Measurements from ENCODE around the gene STK35. TPM values are rescaled to one million over a fixed set of nuclear protein-coding genes. Genes with fewer than 3 reads are reported as not detected.

STK35 gene
- total and polyA plus RNA-seq, 2 experiments from 2014 or later, result 6.9 to 19.7 TPM

DNA sequence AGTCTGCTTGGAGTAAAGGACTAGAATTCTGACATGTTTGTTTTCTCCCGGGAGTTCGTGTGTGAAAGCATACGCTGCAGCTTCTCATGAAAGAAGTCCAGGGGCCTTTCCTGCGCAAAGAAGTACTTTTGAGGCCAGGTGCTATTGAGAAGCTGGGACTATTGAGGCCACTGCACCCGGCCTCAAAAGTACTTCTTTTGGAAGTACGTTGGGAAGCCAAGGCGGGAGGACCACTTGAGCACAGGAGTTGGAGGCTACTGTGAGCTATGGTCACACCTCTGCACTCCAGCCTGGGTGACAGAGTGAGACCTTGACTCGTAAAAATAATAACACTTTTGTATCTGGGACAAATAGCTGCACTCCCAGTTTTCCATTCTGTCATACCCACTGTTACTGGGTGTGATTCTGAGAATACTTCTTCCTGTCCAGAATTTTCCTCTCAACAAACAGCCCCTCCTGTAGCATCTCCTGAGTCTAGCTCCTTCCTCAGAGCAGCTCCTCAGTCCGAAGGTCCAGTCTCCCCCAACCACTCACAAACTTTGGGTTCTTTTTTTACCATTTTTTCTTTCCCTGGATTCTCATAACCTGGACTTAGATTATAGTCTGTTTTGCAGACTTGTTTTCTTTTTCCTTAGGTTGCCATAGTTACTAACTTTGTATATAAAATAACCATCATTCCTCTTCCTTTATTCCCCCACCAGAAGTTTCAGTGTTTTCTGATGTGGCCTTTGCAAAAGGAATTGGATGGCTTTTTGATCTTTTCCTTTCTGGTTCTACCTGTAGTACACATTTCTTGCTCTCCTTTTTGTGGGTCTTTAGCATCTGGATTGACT is 12.7 kb downstream of the STK35 start:
- peak; percentile 16 for DNase-seq
- Histone ChIP-seq H3K9me2 (ENCODE audit: insufficient read depth) (no peaks in the 10 kb centered on the region), H3K79me2 (ENCODE audit: insufficient read depth) (peaks cover 100% of the 10 kb centered on the region), H3K36me3 (ENCODE audit: low read depth) (peaks cover 16% of the 10 kb centered on the region; the same call in 1 of the 2 replicates), H3K27ac (no peak overlapping the region), H3K9ac (no peak overlapping the region), H4K20me1 (ENCODE audit: insufficient read depth) (peaks cover 9% of the 10 kb centered on the region; the same call in 1 of the 2 replicates), H3K4me1 (ENCODE audit: insufficient read depth) (peaks cover 12% of the 10 kb centered on the region), H3K4me3 (no peak overlapping the region), H3K9me3 (ENCODE audit: low read depth) (no peaks in the 10 kb centered on the region), H3F3A (ENCODE audit: insufficient read depth) (peaks cover 15% of the 10 kb centered on the region), H2AFZ (no peak overlapping the region), H3K27me3 (replicated peaks; ENCODE audit: insufficient read depth) (no peaks in the 10 kb centered on the region), H3K4me2 (ENCODE audit: unreplicated experiment) (no peak overlapping the region)
- 81% methylated on average over 9 of the region's 9 CpGs for WGBS, 2 experiments (ENCODE audit: low coverage in 1 of 2, low lambda C conversion rate in 2 of 2, missing lambda C conversion rate in 2 of 2)
- TF ChIP-seq EZH2 (IDR thresholded peaks at IDR 0.05; ENCODE audit: insufficient read depth, poor library complexity, severe bottlenecking) (no peak), EZH2phosphoT487 (IDR thresholded peaks at IDR 0.05; ENCODE audit: insufficient read depth, low read depth) (no peak)
- in situ Hi-C loops (cut with MboI), result no loop called here

DNA sequence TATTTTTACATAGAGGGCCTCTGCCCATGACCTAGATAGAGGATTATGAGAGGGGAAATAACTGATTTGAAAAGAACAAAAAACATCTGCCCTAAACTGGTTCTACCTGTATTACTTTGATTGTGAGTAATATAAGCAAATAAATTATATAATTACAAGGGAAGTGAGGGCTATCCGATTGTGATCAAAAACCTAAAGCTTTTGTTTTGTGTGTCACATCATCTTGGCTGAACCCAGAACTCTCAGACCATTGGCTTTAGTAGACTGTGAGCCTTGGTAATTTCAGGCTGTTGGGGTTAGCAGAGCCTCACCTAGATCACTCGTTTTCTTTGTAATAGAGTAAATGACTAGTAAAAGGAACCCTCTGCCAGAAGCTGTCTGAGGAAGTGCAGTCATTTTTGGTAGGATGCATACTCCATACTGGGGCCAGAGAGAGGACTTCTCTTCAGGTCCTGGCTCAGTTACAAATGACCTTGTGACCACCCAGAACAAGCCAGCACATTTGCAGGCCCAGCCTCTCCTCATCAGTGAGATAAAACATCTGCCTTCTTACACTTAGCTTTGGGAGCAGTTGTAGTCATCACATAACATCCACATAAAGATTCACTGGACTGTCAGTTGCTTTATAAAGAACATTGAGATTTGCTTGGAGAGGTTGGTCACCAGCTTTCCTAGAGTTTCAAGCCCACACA is 13.5 kb downstream of the STK35 start:
- Histone ChIP-seq H3K4me2 (ENCODE audit: unreplicated experiment) (no peak overlapping the region), H3K9me3 (ENCODE audit: low read depth) (no peaks in the 10 kb centered on the region), H2AFZ (no peak overlapping the region), H3K9ac (no peak overlapping the region), H3K4me1 (ENCODE audit: insufficient read depth) (peaks cover 4% of the 10 kb centered on the region), H3K4me3 (no peak overlapping the region), H3K79me2 (ENCODE audit: insufficient read depth) (peaks cover 100% of the 10 kb centered on the region), H3K36me3 (ENCODE audit: low read depth) (peaks cover 16% of the 10 kb centered on the region; the same call in 1 of the 2 replicates), H3K9me2 (ENCODE audit: insufficient read depth) (no peaks in the 10 kb centered on the region), H3K27ac (no peak overlapping the region), H4K20me1 (ENCODE audit: insufficient read depth) (peaks cover 8% of the 10 kb centered on the region; the same call in 1 of the 2 replicates), H3F3A (ENCODE audit: insufficient read depth) (peaks cover 7% of the 10 kb centered on the region), H3K27me3 (replicated peaks; ENCODE audit: insufficient read depth) (no peaks in the 10 kb centered on the region)
- WGBS, 2 experiments (ENCODE audit: low coverage in 1 of 2, low lambda C conversion rate in 2 of 2, missing lambda C conversion rate in 2 of 2), result 70 to 71% methylated on average over 2 of the region's 2 CpGs
- in situ Hi-C loops (cut with MboI), result no loop called here
- TF ChIP-seq EZH2 (IDR thresholded peaks at IDR 0.05; ENCODE audit: insufficient read depth, poor library complexity, severe bottlenecking), result no peak
- no peak for TF ChIP-seq EZH2phosphoT487 (IDR thresholded peaks at IDR 0.05; ENCODE audit: insufficient read depth, low read depth)
- peak; percentile 9 for DNase-seq

DNA sequence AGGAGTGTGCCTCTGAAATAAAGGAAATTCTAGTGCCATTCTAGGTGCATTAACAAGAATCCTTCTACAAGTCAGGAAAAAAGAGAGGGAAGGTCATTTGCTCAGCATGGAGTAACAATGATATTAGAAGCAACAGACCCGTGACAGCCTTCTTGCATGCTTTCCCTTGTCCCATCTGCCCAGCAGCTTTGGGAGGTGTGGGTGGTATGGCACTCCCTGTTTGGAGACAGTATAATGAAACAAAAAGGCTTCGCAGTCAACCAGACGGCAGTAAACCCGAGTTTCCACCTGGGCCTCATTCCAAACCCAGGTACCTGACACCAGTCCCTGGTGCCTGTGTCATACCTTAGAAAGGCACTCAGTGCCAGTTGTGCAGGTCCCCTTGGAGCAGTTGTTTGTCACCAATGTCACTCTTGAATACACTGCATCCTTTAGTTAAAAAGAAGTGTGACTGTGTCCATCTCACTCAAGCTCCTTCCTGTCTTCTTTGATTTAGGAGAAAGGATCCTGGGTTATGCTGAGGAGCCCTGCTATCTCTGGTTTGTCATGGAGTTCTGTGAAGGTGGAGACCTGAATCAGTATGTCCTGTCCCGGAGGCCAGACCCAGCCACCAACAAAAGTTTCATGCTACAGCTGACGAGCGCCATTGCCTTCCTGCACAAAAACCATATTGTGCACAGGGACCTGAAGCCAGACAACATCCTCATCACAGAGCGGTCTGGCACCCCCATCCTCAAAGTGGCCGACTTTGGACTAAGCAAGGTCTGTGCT is 14.7 kb downstream of the STK35 start:
- Histone ChIP-seq H3K36me3 (ENCODE audit: low read depth) (peaks cover 16% of the 10 kb centered on the region; the same call in 1 of the 2 replicates), H3K27me3 (replicated peaks; ENCODE audit: insufficient read depth) (no peaks in the 10 kb centered on the region), H3K9me2 (ENCODE audit: insufficient read depth) (no peaks in the 10 kb centered on the region), H4K20me1 (ENCODE audit: insufficient read depth) (0 out of 2 replicates have a peak, but pooled peaks cover 2% of the 10 kb centered on the region), H3K4me3 (no peak overlapping the region), H3K9me3 (ENCODE audit: low read depth) (no peaks in the 10 kb centered on the region), H3K27ac (no peak overlapping the region), H3F3A (ENCODE audit: insufficient read depth) (no peaks in the 10 kb centered on the region; the same call in 1 of the 2 replicates), H3K4me1 (ENCODE audit: insufficient read depth) (no peaks in the 10 kb centered on the region), H3K9ac (no peak overlapping the region), H3K79me2 (ENCODE audit: insufficient read depth) (peaks cover 100% of the 10 kb centered on the region), H2AFZ (no peak overlapping the region), H3K4me2 (ENCODE audit: unreplicated experiment) (no peak overlapping the region)
- DNase-seq, result no peak
- TF ChIP-seq EZH2phosphoT487 (IDR thresholded peaks at IDR 0.05; ENCODE audit: insufficient read depth, low read depth) (no peak), EZH2 (IDR thresholded peaks at IDR 0.05; ENCODE audit: insufficient read depth, poor library complexity, severe bottlenecking) (no peak)
- in situ Hi-C loops (cut with MboI), result no loop called here
- WGBS, 2 experiments (ENCODE audit: low coverage in 1 of 2, low lambda C conversion rate in 2 of 2, missing lambda C conversion rate in 2 of 2), result 79 to 88% methylated on average over 9 of the region's 9 CpGs

DNA sequence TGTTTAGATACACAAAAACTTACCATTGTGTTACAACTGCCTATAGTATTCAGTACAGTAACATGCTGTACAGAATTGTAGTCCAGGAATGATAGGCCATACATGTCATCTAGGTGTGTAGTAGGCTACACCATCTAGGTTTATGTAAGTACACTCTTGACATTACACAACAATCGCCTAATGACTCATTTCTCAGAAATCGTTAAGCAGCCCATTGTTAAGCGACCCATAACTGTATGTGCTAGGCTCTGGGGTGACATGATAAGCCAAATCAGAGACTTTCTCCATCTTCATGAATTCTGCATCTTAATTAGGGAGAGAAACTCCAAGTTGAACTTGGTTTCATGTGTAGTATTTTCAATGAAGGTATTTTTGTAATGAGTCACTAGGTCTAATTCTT is 17.2 kb downstream of the STK35 start:
- Histone ChIP-seq H3K27ac (no peak overlapping the region), H3K79me2 (ENCODE audit: insufficient read depth) (peaks cover 100% of the 10 kb centered on the region), H3K4me1 (ENCODE audit: insufficient read depth) (peaks cover 15% of the 10 kb centered on the region), H3K9me2 (ENCODE audit: insufficient read depth) (no peaks in the 10 kb centered on the region), H4K20me1 (ENCODE audit: insufficient read depth) (0 out of 2 replicates have a peak, but pooled peaks cover 2% of the 10 kb centered on the region), H3K36me3 (ENCODE audit: low read depth) (peaks cover 16% of the 10 kb centered on the region; the same call in 1 of the 2 replicates), H3K9me3 (ENCODE audit: low read depth) (no peaks in the 10 kb centered on the region), H3F3A (ENCODE audit: insufficient read depth) (peaks cover 9% of the 10 kb centered on the region), H3K4me3 (no peak overlapping the region), H3K9ac (no peak overlapping the region), H3K4me2 (ENCODE audit: unreplicated experiment) (no peak overlapping the region), H3K27me3 (replicated peaks; ENCODE audit: insufficient read depth) (no peaks in the 10 kb centered on the region), H2AFZ (no peak overlapping the region)
- in situ Hi-C loops (cut with MboI), result no loop called here
- DNase-seq, result no peak
- WGBS, 2 experiments (ENCODE audit: low coverage in 1 of 2, low lambda C conversion rate in 2 of 2, missing lambda C conversion rate in 2 of 2), result 89 to 95% methylated on average over 3 of the region's 3 CpGs
- TF ChIP-seq EZH2 (IDR thresholded peaks at IDR 0.05; ENCODE audit: insufficient read depth, poor library complexity, severe bottlenecking) (no peak), EZH2phosphoT487 (IDR thresholded peaks at IDR 0.05; ENCODE audit: insufficient read depth, low read depth) (no peak)
